GM15510 (cell line): ENCODE data around the gene DNAAF2.
A peak's percentile ranks its signal among the peaks of the same experiment; 100 is the strongest.

Experiments
- POLR2A ChIP-seq: IDR thresholded peaks from 3 replicates; pipeline ENCODE4 v1.6.1; 2011; ENCODE audit warnings: borderline replicate concordance; ENCODE audit not compliant: insufficient read length; ENCODE audit errors: extremely low read depth

Gene DNAAF2

DNA sequence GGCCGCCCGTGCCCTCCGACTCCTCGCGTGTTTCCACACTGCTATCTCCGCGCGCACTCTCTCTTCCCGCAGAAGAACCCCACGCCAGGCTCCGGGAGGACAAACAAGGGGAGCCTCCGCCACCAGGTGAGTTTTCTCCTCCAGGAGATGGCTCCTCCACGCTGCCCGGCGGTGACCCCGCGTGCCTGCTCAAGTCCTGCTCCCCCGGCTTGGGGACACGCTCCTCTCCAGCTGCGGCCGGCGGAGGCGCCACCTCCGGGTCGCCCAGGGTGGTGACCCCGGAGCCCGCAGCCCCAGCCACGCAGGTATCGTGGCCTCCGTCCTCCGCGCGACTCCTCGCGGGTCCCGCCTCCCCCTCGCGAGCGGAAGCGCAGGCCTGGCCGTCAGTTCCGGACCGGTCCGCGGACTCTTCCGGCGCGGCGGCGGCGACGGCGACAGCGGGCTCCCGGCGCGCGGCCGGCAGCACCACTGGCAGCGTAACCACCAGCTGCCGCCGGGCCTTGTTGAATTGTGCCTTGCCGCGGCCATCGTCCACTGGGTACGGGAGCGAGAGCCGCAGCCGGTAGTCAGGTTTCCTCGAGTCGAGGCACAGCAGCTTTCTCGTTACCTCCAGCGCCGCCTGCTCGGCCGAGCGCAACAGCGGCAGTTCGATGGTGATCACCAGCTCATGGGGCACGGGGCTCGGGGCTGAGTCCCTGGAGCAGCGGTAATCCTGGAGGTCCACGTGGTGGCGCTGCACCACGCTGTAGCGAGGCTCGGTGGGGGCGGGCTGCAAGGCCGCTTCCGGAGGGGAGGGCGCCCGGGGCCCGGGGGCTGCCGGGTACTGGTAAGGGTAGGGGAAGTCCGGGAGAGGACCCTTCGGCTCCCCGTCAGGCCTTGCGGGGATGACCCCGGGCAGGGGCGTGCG is 1.2 kb downstream of the DNAAF2 start:
- TF ChIP-seq POLR2A, result peak; percentile 89

DNA sequence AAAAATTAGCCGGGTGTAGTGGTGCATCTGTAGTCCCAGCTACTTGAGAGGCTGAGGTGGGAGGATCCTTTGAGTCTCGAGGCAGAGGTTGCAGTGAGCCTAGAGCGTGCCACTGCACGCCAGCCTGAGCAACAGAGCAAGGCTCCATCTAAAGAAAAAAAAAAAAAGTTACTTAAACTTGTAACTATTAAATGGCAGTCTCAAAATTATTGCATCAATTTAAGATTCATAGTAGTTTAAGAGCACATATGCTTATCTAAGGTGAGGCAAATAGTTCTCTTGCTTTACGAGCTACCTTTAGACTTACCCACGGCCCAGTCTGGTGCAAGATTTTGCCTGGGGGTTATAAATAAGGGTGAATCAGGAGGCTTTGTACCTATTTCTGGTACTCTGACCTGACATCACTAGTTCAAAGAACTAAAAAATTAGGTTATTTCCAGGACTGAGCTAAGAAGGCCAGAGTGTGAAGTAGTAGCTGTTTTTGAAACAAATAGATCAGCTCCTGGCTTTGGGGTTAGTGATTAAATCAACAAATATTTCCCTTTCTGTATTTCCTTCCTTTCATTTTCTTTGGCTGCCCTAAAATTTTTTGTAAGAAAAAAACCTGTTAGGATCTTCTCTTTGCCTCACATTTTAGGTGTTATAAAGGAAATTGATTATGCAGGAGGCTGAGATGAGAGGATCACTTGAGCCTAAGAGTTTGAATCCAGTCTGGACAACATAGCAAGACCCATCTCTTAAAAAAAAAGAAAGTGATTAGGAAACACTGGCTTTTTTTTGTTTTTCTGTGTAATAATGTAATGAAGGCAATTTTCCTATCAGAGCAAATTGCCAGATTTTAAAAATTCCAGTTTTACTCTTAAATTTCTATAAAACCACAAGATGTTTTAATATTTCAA is 10.9 kb downstream of the DNAAF2 start:
- no peak for TF ChIP-seq POLR2A

DNA sequence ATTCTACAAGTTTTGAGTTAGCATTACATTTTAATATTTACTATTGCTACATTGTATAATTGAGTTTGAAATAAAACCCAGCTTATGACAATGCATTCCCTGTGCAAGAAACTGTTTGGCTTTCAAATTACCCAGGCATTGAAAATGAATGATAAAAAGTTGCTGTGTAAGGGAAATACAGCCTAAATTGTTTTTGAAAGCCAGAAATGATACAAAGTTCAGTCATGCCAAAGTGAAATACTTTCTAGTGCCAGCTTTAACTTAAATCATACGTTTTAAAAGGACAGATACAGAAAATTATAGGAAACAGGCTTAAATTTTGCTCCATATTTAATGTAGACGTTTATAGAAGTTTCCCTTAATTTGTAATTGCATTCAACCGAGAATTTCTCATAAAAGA is 11.7 kb downstream of the DNAAF2 start:
- no peak for TF ChIP-seq POLR2A

DNA sequence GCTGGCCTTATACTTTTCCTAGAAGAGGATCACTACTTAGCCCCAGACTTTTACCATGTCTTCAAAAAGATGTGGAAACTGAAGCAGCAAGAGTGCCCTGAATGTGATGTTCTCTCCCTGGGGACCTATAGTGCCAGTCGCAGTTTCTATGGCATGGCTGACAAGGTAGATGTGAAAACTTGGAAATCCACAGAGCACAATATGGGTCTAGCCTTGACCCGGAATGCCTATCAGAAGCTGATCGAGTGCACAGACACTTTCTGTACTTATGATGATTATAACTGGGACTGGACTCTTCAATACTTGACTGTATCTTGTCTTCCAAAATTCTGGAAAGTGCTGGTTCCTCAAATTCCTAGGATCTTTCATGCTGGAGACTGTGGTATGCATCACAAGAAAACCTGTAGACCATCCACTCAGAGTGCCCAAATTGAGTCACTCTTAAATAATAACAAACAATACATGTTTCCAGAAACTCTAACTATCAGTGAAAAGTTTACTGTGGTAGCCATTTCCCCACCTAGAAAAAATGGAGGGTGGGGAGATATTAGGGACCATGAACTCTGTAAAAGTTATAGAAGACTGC is 12.9 kb downstream of the DNAAF2 start:
- no peak for TF ChIP-seq POLR2A

DNA sequence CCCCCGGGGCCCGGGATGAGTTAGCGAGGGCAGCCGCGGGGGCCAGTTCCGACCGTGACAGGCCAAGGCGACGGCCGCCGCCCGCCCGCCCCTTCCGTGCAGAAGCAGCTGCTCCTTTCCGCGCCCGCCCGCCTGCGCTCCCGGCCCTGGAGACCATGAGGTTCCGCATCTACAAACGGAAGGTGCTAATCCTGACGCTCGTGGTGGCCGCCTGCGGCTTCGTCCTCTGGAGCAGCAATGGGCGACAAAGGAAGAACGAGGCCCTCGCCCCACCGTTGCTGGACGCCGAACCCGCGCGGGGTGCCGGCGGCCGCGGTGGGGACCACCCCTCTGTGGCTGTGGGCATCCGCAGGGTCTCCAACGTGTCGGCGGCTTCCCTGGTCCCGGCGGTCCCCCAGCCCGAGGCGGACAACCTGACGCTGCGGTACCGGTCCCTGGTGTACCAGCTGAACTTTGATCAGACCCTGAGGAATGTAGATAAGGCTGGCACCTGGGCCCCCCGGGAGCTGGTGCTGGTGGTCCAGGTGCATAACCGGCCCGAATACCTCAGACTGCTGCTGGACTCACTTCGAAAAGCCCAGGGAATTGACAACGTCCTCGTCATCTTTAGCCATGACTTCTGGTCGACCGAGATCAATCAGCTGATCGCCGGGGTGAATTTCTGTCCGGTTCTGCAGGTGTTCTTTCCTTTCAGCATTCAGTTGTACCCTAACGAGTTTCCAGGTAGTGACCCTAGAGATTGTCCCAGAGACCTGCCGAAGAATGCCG is 13.7 kb downstream of the DNAAF2 start:
- TF ChIP-seq POLR2A, result no peak

DNA sequence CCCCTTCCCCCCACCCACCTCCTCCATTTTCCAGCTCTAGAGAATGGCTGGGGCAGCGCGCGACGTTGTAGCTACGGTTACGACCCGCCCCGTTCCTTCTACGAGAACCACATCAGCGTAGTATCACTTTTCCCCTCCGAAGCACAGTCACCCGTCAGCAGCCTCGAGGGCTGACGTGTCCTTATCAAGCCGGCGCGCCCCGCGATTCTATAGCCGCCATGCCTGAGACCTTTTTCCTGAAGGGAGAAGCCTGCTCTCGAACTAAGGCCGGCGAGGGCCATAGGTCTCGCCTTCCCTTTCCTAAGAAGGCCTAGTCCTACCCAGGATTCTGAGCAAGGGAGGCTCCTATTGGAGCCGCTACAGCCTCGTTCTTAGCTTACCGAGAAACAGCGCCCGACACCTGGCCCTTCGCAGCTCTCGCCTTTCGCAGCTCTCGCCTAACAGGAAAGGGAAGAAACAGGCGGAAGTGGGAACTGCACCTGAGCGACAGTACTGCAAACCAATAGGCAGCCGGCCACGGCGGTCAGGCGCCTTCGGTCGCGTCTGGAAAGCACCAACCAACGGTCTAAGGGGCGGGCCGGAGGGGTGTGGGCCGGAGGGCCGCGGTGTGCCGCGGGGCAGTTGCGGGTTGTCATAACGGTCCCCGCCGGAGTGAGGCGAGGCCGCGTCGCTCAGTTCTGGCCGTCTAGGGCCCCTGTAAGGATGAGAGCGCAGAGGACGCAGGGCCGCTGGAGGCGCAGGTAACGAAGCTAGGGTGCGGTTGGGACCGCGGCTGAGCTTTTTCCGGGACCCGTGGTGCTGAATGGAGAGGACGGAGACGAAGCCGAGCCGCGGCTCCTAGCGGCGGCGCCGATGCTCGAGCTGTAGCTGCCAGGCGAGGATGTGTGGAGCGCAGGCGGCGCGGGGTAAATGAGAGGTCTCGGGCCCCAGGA is 14.6 kb downstream of the DNAAF2 start, which contains the start of the genes MGAT2 and RPL36AL:
TSS of gene MGAT2 (plus strand) at position 618 of the 932 bp plus-strand sequence. CDS start 470 bp downstream, outside the sequence.
TSS of gene RPL36AL (minus strand) at position 445 of the 932 bp plus-strand sequence. CDS start 1,522 bp downstream, outside the sequence.
- TF ChIP-seq POLR2A, result peak; percentile 99

DNA sequence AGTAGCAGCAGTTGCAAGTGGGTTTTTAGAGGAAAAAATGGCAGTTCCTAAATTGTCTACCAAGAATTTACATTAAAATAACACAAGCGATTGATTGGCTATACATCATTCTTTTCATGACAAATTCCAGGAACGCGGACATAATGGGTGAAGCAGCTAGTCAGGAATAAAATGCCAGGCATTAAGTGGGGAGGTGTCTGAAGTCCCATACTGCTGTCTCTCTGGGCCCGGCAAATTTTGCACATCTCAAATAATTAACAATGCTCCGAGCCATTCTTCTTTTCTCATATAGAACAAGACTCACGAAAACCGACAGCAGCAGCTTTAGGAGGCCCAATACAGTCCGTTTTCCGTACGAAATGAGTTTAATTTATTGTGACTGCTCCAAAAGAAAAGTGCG is 15.3 kb downstream of the DNAAF2 start:
- no peak for TF ChIP-seq POLR2A

DNA sequence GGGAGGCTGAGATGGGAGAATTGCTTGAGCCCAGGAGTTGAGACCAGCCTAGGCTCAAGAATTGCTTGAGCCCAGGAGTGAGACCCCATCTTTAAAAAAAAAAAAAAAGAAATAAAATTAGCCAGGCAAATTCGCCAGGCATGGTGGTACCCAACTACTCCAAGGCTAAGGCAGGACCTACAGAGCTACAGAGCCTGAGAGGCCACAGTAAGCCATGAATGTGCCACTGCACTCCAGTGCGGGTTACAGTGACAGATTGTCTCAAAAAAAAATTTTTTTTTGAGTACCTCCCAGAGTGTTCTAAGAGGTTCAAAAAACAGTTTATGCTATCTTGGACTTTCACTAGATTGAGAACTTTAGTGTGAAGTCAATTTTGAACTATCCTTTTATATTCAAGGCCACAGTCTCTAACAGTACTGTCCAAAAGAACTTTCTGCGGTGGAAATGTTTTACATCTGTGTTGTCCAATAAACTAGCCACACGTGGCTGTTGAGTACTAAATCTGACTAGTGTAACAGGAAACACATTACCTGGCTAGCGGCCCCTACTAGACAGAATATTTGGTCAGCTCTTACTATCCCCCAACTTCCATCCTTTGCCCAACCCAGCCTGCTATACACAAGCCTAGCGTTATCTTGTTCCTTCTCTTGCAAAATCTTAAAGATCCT is 17.1 kb downstream of the DNAAF2 start:
- no peak for TF ChIP-seq POLR2A

DNA sequence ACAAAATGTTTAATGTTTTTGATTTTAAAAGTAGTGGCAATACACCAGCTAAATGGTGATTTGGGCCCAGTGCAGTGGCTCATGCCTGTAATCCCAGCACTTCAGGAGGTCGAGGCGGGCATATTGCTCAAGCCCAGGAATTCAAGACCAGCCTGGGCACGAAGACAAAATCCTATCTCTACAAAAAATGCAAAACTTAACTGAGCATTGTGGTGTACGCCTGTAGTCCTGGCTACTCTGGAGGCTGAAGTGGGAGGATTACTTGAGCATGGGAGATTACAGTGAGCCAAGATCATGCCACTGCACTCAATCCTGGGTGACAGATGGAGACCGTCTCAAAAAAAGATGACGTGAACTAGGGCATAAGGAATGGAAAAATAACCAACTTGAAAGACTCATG is 19.3 kb downstream of the DNAAF2 start:
- TF ChIP-seq POLR2A, result no peak

DNA sequence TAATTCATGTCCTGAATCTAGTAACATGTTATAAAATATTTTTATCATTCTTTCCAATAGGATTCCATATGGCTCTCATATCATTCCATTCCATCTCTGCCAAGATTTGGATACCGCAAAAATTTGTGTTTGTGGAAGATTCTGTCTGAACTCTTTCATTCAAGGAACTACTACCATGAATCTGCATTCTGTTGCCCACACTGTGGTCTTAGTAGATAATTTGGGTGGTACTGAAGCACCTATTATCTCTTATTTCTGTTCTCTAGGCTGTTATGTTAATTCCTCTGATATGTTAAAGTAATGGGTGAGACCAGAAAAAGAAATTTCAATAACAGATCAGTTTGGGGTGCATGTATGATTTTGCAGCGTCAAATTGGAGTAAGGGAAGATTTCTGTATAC is 20.8 kb downstream of the DNAAF2 start:
- TF ChIP-seq POLR2A, result no peak

DNA sequence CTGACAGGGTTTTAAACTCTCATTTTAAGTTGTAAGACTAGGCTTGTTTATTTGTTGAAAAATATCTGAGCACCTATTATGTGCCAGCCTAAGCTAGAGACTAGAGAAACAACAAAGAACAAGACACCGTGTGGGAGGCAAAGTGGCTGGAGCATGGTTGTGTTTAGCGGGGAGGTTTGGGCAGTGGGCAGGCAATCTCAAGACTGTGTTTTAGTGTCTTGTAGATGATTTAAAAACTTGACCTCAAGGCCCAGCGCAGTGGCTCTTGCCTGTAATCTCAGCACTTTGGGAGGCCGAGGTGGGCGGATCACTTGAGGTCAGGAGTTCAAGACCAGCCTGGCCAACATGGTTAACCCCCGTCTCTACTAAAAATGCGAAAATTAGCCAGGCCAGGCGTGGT is 22.4 kb downstream of the DNAAF2 start:
- no peak for TF ChIP-seq POLR2A

DNA sequence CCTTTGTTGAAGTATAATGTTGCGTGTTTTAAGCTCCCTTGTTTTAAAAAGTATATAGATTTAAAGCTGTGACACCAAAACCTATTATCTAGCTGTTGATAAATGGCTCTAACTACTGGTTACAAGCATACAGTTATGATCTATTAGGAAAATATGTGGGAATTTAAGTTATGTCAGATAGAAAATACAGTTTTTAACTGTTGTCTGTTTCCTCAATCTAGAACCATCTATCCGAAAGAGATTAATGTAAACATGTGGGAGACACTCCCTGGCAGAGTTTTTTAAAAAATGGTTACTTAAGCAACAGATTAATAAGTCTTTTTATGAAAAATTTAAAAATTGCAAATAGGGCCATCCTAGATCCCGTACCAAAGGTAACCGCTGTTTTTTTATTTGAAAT is 22.8 kb downstream of the DNAAF2 start:
- TF ChIP-seq POLR2A, result no peak

DNA sequence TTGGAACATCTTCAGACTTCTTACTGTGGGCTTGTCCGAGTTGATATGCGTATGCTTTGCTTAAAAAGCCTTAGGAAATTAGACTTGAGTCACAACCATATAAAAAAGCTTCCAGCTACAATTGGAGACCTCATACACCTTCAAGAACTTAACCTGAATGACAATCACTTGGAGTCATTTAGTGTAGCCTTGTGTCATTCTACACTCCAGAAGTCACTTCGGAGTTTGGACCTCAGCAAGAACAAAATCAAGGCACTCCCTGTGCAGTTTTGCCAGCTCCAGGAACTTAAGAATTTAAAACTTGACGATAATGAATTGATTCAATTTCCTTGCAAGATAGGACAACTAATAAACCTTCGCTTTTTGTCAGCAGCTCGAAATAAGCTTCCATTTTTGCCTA is 27.5 kb downstream of the DNAAF2 start:
- no peak for TF ChIP-seq POLR2A
